CD4-positive, alpha-beta T cell treated with Interleukin-12 subunit alpha and Interleukin-12 subunit beta, for 1 hour (primary cell): ENCODE measurements around the gene ORAI2.
"Not testable (repeated sequence)": the region's sequence is repeated elsewhere in the genome, so short reads cannot be mapped to it uniquely, and the experiment has no call there.

ENCODE experiments used
- DNase-seq: peaks from one replicate; pipeline ENCODE4 v3.0.0-alpha.2; 2020

Gene ORAI2

GRCh38 chr7:102447311-102447710, 13.9 kb downstream of the ORAI2 start:
- no peak for DNase-seq

- no peak for DNase-seq
These were observed 15.8 kb downstream of the ORAI2 start for GRCh38 chr7:102449136-102449535.

- DNase-seq = peak; percentile 65
These were observed 16.9 kb downstream of the ORAI2 start for GRCh38 chr7:102450242-102450641.

DNA sequence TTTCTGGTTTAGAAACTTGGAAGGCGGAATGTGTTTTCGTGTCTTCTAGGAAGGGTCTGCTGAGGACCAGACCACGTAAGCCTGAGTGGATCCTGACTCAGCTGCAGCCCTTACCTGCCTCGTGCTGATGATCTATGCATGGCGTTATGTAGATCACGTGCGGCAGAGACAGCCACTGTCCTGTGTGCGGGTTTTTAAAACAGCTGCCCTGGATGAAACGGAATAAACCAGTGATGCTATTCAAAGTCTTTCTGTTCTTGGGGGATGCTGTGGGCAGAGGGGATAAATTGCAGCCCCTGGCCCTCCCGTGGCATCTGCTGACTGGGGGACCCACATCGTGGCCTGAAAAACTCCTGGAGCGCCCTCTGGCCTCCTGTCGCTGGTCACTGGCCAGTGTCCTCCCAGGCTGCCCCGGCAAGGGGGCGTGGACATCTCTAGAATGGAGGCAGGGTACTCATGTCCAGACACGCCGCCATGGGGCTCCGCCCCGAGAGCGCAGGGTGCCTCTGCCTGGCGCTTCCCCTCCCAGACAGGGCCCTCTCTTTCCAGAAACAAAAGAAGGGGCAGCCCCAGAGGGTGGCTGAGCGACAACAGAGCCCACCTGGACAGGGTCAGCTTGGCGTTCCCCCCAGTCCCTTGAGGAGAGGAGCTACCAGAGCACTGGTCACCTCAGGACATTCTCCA, 18.1 kb downstream of the ORAI2 start:
- DNase-seq = no peak

DNA sequence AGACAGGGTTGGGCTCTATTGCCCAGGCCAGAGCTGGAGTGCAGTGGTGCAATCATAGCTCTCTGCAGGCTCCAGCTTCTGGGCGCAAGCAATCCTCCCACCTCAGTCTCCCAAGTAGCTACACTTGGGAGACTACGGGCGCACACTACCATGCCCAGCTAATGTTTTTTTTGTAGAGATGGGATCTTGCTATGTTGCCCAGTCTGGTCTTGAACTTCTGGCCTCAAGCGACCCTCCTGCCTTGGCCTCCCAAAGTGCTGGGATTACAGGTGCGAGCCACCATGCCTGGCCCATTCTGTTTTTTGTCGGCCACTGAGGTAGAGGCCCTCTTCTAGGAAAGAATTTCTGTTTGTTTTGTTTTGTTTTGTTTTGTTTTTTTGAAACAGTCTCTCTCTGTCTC, 19.1 kb downstream of the ORAI2 start:
- no peak for DNase-seq

DNA sequence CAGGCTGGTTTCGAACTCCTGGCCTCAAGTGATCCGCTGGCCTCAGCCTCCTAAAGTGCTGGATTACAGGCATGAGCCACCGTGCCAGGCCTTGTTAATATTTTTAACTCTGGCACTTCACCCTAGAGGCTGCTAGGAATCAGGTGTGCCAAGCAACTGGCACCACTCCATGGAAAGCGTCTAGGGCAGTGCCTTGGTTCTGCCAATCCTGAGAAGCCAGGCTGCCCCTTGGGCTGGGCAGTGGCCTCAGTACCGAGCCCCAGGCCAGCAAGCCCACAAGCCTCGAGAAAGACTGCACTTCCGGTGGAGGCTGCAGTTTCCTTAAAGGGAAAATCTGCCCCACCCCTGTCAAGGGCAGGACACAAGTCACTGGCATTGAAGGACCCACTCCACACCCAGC, 19.9 kb downstream of the ORAI2 start:
- DNase-seq = no peak

GRCh38 chr7:102454468-102454867, 21.1 kb downstream of the ORAI2 start:
- DNase-seq = no peak

DNA sequence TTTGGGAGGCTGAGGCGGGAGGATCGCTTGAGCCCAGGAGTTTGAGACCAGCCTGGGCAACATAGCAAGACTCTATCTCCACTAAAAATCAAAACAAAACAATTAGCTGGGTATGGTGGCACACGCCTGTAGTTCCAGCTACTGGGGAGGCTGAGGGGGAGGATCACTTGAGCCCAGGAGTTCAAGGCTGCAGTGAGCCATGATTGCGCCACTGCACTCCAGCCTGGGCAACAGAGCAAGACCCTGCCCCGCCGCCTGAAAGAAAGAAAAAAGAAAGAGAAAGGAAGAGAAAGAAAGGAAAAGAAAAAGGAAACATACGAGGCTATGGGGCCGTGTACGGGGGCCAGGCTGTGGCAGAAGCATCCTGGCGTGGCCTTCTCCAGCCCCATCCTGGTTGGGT, 21.6 kb downstream of the ORAI2 start:
- DNase-seq = not testable (repeated sequence)

GRCh38 chr7:102455596-102455995, 22.2 kb downstream of the ORAI2 start:
- no peak for DNase-seq

DNA sequence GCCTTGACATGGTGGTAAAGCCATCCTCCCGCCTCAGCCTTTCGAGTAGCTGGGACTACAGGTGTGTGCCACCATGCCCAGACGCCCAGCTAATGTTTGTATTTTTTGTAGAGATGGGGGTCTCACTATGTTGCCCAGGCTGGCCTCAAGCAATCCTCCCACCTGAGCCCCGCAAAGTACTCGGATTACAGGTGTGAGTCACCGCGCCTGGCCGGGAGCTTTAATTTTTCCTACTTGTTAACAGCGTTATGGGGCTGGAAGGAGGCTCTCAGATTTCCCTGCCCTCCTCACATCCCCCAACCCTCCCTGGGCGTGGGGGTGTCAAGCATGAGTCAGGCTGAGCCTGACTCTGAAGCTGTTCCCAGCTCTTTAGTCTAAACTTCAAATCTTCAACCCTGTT, 23.0 kb downstream of the ORAI2 start:
- no peak for DNase-seq

GRCh38 chr7:102457352-102457924, 24.1 kb downstream of the ORAI2 start:
- no peak for DNase-seq

- no peak for DNase-seq
These were observed 26.0 kb downstream of the ORAI2 start for GRCh38 chr7:102459221-102459844.

- no peak for DNase-seq
These were observed 27.1 kb downstream of the ORAI2 start for GRCh38 chr7:102460467-102460866.

DNA sequence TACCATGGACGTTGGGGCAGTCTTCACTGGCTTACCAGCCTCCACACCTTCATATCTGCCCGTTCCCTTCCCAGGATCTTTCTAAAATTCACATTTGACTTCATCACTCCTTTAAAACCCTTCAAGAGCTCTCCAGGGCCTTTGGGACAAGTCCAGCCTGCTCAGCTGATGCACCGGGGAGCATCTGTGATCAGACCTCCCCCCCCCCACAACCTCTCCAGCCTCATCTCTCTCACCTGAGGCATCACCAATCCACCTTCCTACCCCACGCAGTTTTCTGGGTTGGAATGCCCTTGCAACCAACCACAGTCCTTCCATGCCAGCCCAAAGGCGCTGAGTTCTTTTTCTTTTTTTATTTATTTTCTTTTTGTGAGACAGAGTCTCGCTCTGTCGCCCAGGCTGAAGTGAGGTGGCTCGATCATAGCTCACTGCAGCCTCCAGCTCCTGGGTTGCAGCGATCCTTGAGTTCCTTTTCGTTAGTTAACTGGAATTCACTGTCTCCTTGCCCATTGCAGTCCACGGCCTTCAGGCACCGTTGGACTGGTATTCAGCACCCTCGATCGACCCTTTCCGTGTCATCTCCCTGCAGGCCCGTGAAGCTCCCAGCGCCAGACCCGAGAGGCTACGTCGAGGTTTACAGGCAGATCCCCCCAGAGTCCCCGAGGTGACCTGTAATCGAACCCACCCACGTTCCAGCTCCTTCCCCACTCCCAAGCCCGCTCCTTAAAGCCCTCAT, 30.6 kb downstream of the ORAI2 start:
- DNase-seq = no peak

DNA sequence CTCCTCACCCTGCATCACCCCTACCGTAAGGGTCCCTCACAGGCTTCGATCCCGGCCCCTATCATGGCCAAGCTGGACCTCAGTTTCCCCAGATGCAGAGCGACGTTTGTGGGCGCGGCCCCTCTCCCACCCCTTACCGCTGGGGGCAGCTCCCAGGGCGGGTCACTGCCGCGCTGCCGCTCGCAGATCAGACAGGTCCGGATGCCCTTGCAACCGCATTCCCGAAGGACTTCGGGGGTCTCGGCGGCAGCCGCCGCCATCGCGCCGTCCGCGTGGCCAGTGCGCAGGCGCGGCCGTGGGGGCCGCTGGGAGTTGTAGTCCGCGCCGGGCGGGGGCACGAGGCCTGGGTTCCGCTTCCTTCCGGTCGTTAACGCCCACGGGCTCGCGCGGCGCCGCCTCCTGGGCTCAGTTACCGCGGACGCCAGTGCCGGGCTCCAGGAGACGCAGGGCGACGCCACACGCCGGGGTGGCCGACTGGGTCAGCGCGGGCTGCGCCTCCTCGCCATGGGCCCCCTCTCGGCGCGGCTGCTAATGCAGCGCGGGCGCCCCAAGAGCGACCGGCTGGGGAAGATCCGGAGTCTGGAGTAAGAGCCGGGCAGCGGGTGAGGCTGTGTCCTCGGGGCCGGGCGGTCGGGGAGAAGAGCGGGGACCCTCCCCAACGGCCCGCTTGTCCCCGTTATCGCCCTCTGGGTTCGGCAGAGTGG, 31.4 kb downstream of the ORAI2 start, which contains the start of the genes ALKBH4 and LRWD1:
TSS of gene ALKBH4 (minus strand) at position 287 of the 704 bp plus-strand sequence. CDS start at position 260, 27 bp downstream.
TSS of gene LRWD1 (plus strand) at position 408 of the 704 bp plus-strand sequence. CDS start at position 505, 97 bp downstream.
- peak; percentile 95 for DNase-seq

DNA sequence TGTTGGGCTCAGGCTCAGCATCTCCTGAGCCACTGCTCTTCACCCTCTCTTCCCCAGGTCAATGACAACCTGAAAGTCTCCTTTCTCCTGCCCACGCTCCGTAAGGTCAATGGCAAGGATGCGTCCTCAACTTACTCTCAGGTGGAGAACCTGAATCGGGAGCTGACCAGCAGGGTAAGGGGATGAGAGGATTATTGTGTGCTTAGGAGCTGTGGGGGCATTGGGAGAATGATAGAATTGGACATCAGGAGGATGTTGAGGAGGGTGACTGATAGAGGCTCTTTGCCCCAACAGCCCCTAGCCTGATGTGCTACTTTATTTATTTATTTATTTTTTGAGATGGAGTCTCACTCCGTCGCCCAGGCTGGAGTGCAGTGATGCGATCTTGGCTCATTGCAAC, 32.7 kb downstream of the ORAI2 start:
- no peak for DNase-seq

GRCh38 chr7:102467581-102468477, 34.5 kb downstream of the ORAI2 start:
- DNase-seq = no peak

DNA sequence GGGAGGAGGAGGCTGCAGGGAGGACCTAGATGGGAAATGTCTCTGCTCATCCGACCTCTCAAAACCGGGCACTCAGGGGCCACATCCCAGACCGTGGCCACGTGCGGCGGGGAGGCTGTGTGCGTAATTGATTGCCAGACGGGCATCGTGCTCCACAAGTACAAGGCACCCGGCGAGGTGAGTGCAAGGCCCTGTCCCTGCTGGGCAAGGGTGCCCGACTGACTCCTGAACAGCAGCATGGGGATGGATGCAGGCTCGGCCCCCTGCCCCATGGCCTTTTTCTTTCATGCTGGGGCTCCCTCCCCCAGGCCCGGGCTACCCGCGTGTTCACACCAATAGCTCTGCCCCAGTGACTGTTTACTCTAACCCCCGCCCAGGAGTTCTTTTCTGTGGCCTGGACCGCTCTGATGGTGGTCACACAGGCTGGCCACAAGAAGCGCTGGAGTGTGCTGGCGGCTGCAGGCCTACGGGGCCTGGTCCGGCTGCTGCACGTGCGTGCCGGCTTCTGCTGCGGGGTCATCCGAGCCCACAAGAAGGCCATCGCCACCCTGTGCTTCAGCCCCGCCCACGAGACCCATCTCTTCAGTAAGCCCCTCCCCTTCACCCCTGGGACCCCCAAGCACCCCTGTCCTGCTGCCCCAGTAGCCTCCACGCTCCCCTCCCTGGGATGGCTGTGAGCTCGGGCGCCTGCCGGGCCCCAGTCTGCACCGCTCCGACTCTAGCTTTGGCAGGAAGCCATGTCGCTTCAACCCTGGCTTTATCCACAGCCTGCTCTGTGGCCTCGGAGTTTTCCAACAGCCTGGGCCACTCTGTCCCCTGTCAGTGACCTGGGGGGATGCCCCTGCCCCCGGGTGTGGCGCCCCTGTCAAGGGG, 35.3 kb downstream of the ORAI2 start:
- DNase-seq = no peak

DNA sequence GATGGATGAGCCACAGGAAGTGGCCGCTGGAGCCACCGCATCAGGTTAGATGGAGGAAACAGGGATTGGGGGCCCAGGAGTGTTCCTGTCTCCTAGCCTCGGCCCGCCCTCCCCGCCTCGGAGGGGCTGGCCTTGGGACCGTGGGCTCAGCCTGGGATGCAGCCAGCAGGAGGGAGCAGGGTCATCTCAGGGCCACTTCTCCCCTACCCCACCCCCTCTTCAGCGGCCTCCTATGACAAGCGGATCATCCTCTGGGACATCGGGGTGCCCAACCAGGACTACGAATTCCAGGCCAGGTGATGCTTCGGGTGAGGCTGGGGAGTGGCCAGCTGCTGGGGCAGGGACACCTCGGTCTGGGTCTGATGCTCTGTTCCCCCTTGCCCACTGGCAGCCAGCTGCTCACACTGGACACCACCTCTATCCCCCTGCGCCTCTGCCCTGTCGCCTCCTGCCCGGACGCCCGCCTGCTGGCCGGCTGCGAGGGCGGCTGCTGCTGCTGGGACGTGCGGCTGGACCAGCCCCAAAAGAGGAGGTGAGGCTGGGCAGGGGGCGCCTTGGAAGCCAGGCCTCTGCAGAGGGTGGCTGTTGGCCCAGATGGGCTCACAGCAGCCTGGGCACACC, 36.1 kb downstream of the ORAI2 start:
- no peak for DNase-seq
